ENCODE data around the gene SLC30A4. TPM values are rescaled to one million over a fixed set of nuclear protein-coding genes. Genes with fewer than 3 reads are reported as not detected.

SLC30A4 gene
- polyA plus RNA-seq, 1 of the 3 experiments (the other 2 are of a cell fraction), result 1.9 TPM

DNA sequence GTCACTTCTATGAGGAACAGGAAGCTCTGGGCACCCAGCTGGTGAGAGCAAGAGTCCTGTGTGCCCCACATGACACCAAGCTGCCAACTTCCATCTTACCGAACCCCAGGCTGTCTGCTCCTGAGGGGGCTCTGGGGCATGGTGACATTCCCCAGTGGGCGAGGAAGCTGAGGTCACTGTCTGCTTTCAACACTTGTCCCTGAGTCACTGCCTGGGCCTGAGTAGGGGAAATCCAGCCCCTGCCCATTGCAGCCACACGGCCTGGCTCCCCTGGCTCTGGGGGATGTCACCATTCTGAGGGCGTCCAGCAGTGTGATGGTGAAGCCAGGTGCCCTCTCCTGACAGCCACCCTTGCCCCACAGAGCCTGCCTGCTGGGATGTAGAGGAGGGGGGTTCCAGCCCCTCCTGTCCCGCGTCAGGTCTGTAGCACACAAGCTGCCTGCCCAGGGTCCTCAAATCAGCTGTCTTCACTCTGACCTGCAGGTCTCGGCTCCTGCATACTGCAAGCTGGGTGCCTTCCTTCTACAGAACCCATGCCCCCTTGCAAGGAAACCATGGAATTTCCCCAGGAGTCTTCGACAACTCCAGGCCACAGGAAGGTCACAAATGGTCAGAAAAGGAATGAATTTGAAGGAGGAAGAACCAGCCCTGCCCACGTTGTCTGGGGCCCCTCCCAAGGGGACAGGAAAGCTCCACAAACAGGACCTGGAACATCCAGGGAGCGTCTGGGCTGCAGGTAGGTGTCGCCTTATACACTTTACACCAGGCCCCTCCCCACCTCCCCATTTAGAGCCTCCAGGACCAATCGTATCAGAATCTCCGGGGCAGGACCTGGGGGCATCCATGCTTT lies 74.3 kb downstream of the SLC30A4 start:
- DNase-seq, result no peak
- Histone ChIP-seq H3K79me2 (ENCODE audit: insufficient read depth) (no peaks in the 10 kb centered on the region), H3F3A (replicated peaks; ENCODE audit: insufficient read depth) (no peaks in the 10 kb centered on the region), H3K36me3 (replicated peaks in 1 of 2; ENCODE audit: control insufficient read depth in 1 of 2, insufficient read depth in 2 of 2, low read length in 1 of 2) (no peaks in the 10 kb centered on the region), H3K27me3 (ENCODE audit: insufficient read depth) (no peaks in the 10 kb centered on the region), H3K4me2 (no peak overlapping the region), H3K4me3 (ENCODE audit: low read depth in 2 of 2, low read length in 1 of 2) (no peak overlapping the region), H3K9ac (no peak overlapping the region), H3K4me1 (ENCODE audit: control insufficient read depth in 1 of 2, insufficient read depth in 2 of 2, low read depth in 1 of 2, low read length in 1 of 2) (no peaks in the 10 kb centered on the region), H3K9me3 (no peaks in the 10 kb centered on the region), H4K20me1 (ENCODE audit: insufficient read depth) (no peaks in the 10 kb centered on the region), H3K27ac (ENCODE audit: low read depth in 2 of 2, low read length in 1 of 2) (no peak overlapping the region), H2AFZ (ENCODE audit: low read depth) (no peak overlapping the region), H3K9me2 (no peaks in the 10 kb centered on the region)
- ChIA-PET CTCF (no interaction called here), POLR2A (interaction anchor here (1.5 kb wide), 1 partner anchor 46 kb away, joined by 3 read pairs; a partner anchor contains a TSS)
- 85% methylated on average over 4 of the region's 13 CpGs for WGBS (ENCODE audit: low lambda C conversion rate)
- TF ChIP-seq ELF1 (IDR thresholded peaks at IDR 0.05), result no peak
- no peak for TF ChIP-seq GATA2 (CRISPR knock-in tag; IDR thresholded peaks at IDR 0.05)
- TF ChIP-seq, protein P1, sequence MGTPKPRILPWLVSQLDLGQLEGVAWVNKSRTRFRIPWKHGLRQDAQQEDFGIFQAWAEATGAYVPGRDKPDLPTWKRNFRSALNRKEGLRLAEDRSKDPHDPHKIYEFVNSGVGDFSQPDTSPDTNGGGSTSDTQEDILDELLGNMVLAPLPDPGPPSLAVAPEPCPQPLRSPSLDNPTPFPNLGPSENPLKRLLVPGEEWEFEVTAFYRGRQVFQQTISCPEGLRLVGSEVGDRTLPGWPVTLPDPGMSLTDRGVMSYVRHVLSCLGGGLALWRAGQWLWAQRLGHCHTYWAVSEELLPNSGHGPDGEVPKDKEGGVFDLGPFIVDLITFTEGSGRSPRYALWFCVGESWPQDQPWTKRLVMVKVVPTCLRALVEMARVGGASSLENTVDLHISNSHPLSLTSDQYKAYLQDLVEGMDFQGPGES (IDR thresholded peaks at IDR 0.05; ENCODE audit: low read depth, low read length), result no peak
- TF ChIP-seq, protein P2, sequence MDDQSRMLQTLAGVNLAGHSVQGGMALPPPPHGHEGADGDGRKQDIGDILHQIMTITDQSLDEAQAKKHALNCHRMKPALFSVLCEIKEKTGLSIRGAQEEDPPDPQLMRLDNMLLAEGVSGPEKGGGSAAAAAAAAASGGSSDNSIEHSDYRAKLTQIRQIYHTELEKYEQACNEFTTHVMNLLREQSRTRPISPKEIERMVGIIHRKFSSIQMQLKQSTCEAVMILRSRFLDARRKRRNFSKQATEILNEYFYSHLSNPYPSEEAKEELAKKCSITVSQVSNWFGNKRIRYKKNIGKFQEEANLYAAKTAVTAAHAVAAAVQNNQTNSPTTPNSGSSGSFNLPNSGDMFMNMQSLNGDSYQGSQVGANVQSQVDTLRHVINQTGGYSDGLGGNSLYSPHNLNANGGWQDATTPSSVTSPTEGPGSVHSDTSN (IDR thresholded peaks at IDR 0.05), result no peak
- no peak for TF ChIP-seq FOXJ3 (CRISPR knock-in tag; IDR thresholded peaks at IDR 0.05)
- no peak for TF ChIP-seq SIN3A (IDR thresholded peaks at IDR 0.05; ENCODE audit: borderline replicate concordance, low read depth, low read length)
- TF ChIP-seq TEAD4 (IDR thresholded peaks at IDR 0.05; ENCODE audit: borderline replicate concordance, insufficient read depth), result no peak
- no peak for TF ChIP-seq YY1 (IDR thresholded peaks at IDR 0.05; ENCODE audit: low read depth)
- TF ChIP-seq RCOR1 (IDR thresholded peaks at IDR 0.05; ENCODE audit: low read length), result no peak
- no peak for TF ChIP-seq RAD21 (IDR thresholded peaks at IDR 0.05; ENCODE audit: low read length)
- TF ChIP-seq, protein P3, sequence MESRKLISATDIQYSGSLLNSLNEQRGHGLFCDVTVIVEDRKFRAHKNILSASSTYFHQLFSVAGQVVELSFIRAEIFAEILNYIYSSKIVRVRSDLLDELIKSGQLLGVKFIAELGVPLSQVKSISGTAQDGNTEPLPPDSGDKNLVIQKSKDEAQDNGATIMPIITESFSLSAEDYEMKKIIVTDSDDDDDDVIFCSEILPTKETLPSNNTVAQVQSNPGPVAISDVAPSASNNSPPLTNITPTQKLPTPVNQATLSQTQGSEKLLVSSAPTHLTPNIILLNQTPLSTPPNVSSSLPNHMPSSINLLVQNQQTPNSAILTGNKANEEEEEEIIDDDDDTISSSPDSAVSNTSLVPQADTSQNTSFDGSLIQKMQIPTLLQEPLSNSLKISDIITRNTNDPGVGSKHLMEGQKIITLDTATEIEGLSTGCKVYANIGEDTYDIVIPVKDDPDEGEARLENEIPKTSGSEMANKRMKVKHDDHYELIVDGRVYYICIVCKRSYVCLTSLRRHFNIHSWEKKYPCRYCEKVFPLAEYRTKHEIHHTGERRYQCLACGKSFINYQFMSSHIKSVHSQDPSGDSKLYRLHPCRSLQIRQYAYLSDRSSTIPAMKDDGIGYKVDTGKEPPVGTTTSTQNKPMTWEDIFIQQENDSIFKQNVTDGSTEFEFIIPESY (IDR thresholded peaks at IDR 0.05; ENCODE audit: borderline replicate concordance, low read depth), result no peak

DNA sequence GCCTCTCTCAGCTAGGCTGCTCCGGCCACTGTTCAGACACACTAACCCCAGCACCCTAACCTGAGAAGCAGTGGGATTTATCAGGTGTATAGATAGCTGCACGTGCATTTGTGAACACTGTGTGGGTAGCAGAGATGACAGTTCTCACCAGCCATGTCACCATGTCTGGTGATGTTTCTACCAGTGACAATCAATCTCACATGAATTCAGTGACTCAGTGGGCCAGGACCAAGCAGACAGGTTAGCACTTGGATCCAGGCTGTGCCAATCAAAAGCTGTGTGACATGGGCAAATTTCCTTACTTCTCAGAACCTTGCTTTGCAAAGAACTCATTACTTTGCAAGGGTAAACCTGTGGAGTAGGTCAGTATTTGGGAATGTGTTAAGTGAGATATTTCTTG lies 78.9 kb downstream of the SLC30A4 start:
- Histone ChIP-seq H4K20me1 (ENCODE audit: insufficient read depth) (no peaks in the 10 kb centered on the region), H3K79me2 (ENCODE audit: insufficient read depth) (no peaks in the 10 kb centered on the region), H2AFZ (ENCODE audit: low read depth) (no peak overlapping the region), H3F3A (replicated peaks; ENCODE audit: insufficient read depth) (no peaks in the 10 kb centered on the region), H3K27me3 (ENCODE audit: insufficient read depth) (no peaks in the 10 kb centered on the region), H3K36me3 (replicated peaks in 1 of 2; ENCODE audit: control insufficient read depth in 1 of 2, insufficient read depth in 2 of 2, low read length in 1 of 2) (no peaks in the 10 kb centered on the region), H3K9me2 (no peaks in the 10 kb centered on the region), H3K4me1 (ENCODE audit: control insufficient read depth in 1 of 2, insufficient read depth in 2 of 2, low read depth in 1 of 2, low read length in 1 of 2) (no peaks in the 10 kb centered on the region; a peak in 1 of 4 replicates), H3K9ac (no peak overlapping the region), H3K4me2 (no peak overlapping the region), H3K27ac (ENCODE audit: low read depth in 2 of 2, low read length in 1 of 2) (no peak overlapping the region), H3K9me3 (no peaks in the 10 kb centered on the region), H3K4me3 (ENCODE audit: low read depth in 2 of 2, low read length in 1 of 2) (no peak overlapping the region)
- no peak for DNase-seq
- WGBS (ENCODE audit: low lambda C conversion rate), result no CpG with 5 or more reads among the region's 2 CpGs
- POLR2A ChIA-PET, result no interaction called here
- CTCF ChIA-PET, result interaction anchor here (1.1 kb wide), 1 partner anchor 12 kb away, joined by 3 read pairs; no protein-coding TSS in a partner anchor
- TF ChIP-seq SIN3A (IDR thresholded peaks at IDR 0.05; ENCODE audit: borderline replicate concordance, low read depth, low read length) (no peak), SMC3 (IDR thresholded peaks at IDR 0.05; ENCODE audit: low read depth, low read length) (no peak), YY1 (IDR thresholded peaks at IDR 0.05; ENCODE audit: low read depth) (no peak), NFIC (IDR thresholded peaks at IDR 0.05; ENCODE audit: borderline replicate concordance) (no peak), TAF1 (IDR thresholded peaks at IDR 0.05; ENCODE audit: borderline replicate concordance, low read depth, low read length) (no peak), TEAD4 (IDR thresholded peaks at IDR 0.05; ENCODE audit: borderline replicate concordance, insufficient read depth) (no peak), JUND (IDR thresholded peaks at IDR 0.05) (no peak)
- TF ChIP-seq, protein P4, sequence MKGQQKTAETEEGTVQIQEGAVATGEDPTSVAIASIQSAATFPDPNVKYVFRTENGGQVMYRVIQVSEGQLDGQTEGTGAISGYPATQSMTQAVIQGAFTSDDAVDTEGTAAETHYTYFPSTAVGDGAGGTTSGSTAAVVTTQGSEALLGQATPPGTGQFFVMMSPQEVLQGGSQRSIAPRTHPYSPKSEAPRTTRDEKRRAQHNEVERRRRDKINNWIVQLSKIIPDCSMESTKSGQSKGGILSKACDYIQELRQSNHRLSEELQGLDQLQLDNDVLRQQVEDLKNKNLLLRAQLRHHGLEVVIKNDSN (IDR thresholded peaks at IDR 0.05; ENCODE audit: borderline replicate concordance, low read depth), result no peak
- TF ChIP-seq, protein P5, sequence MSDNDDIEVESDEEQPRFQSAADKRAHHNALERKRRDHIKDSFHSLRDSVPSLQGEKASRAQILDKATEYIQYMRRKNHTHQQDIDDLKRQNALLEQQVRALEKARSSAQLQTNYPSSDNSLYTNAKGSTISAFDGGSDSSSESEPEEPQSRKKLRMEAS (IDR thresholded peaks at IDR 0.05; ENCODE audit: low read depth), result no peak
- TF ChIP-seq, protein P6, sequence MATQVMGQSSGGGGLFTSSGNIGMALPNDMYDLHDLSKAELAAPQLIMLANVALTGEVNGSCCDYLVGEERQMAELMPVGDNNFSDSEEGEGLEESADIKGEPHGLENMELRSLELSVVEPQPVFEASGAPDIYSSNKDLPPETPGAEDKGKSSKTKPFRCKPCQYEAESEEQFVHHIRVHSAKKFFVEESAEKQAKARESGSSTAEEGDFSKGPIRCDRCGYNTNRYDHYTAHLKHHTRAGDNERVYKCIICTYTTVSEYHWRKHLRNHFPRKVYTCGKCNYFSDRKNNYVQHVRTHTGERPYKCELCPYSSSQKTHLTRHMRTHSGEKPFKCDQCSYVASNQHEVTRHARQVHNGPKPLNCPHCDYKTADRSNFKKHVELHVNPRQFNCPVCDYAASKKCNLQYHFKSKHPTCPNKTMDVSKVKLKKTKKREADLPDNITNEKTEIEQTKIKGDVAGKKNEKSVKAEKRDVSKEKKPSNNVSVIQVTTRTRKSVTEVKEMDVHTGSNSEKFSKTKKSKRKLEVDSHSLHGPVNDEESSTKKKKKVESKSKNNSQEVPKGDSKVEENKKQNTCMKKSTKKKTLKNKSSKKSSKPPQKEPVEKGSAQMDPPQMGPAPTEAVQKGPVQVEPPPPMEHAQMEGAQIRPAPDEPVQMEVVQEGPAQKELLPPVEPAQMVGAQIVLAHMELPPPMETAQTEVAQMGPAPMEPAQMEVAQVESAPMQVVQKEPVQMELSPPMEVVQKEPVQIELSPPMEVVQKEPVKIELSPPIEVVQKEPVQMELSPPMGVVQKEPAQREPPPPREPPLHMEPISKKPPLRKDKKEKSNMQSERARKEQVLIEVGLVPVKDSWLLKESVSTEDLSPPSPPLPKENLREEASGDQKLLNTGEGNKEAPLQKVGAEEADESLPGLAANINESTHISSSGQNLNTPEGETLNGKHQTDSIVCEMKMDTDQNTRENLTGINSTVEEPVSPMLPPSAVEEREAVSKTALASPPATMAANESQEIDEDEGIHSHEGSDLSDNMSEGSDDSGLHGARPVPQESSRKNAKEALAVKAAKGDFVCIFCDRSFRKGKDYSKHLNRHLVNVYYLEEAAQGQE (IDR thresholded peaks at IDR 0.05; ENCODE audit: low read depth, low read length), result no peak
